OCI-LY1 (cell line): ENCODE data around the gene CACNA1C.

Experiments used
- H2AFZ ChIP-seq: fragments of 200-600 bp; sonication (generic), shearing (Covaris generic); 2 replicates; pipeline ENCODE4 v1.6.0; 2014; ENCODE audit warnings: antibody characterized with exemption, mild to moderate bottlenecking, low read length
- H3F3A ChIP-seq: fragments of 200-600 bp; sonication (generic), shearing (Covaris generic); 2 replicates; pipeline ENCODE4 v1.6.0; 2014; ENCODE audit warnings: mild to moderate bottlenecking, antibody characterized with exemption, low read length, moderate library complexity; ENCODE audit not compliant: insufficient read depth
- H3K27ac ChIP-seq: fragments of 200-600 bp; sonication (generic); 2 replicates; pipeline ENCODE4 v1.5.1; 2014; ENCODE audit warnings: low read length, mixed run types, mild to moderate bottlenecking, low read depth; ENCODE audit not compliant: poor library complexity, severe bottlenecking
- H3K27me3 ChIP-seq: fragments of 200-600 bp; sonication (generic); 2 replicates; pipeline ENCODE4 v1.6.0; 2014; ENCODE audit warnings: antibody characterized with exemption, mild to moderate bottlenecking, low read length, moderate library complexity; ENCODE audit not compliant: insufficient read depth
- H3K36me3 ChIP-seq: fragments of 200-600 bp; sonication (generic); 2 replicates; pipeline ENCODE4 v1.6.1; 2014; ENCODE audit warnings: mild to moderate bottlenecking, antibody characterized with exemption, low read length, moderate library complexity, mixed read lengths; ENCODE audit not compliant: insufficient read depth
- H3K4me1 ChIP-seq: fragments of 200-600 bp; sonication (generic); 2 replicates; pipeline ENCODE4 v1.5.1; 2014; ENCODE audit warnings: mild to moderate bottlenecking, low read length, moderate library complexity; ENCODE audit not compliant: insufficient read depth, severe bottlenecking
- H3K4me2 ChIP-seq: fragments of 200-600 bp; sonication (generic), shearing (Covaris generic); 2 replicates; pipeline ENCODE4 v1.6.1; 2014; ENCODE audit warnings: low read length
- H3K4me3 ChIP-seq: fragments of 200-600 bp; sonication (generic); 2 replicates; pipeline ENCODE4 v1.5.1; 2014; ENCODE audit warnings: low read length, low read depth, mild to moderate bottlenecking, mixed read lengths; ENCODE audit not compliant: poor library complexity, severe bottlenecking
- H3K79me2 ChIP-seq: fragments of 200-600 bp; shearing (Covaris generic); 2 replicates; pipeline ENCODE4 v1.6.1; 2016; ENCODE audit warnings: mixed run types, low read length, mixed read lengths; ENCODE audit not compliant: insufficient read depth
- H3K9ac ChIP-seq: fragments of 200-600 bp; sonication (generic), shearing (Covaris generic); 2 replicates; pipeline ENCODE4 v1.6.1; 2014; ENCODE audit warnings: mild to moderate bottlenecking, low read length, mixed read lengths
- H3K9me2 ChIP-seq: fragments of 200-600 bp; sonication (generic), shearing (Covaris generic); 2 replicates; pipeline ENCODE4 v1.6.1; 2014; ENCODE audit warnings: low read depth, mild to moderate bottlenecking, low read length, mixed read lengths
- H3K9me3 ChIP-seq: fragments of 200-600 bp; shearing (Covaris generic); 2 replicates; pipeline ENCODE4 v1.6.1; 2014; ENCODE audit warnings: low read length, mixed read lengths
- H4K20me1 ChIP-seq: fragments of 200-600 bp; sonication (generic), shearing (Covaris generic); 2 replicates; pipeline ENCODE4 v1.6.0; 2016; ENCODE audit warnings: mild to moderate bottlenecking, low read length; ENCODE audit not compliant: insufficient read depth
- EZH2 ChIP-seq: fragments of 200-600 bp; sonication (generic), shearing (Covaris generic); IDR thresholded peaks from 2 replicates; pipeline ENCODE4 v1.8.0; 2017; ENCODE audit warnings: borderline replicate concordance, mixed run types, mild to moderate bottlenecking, antibody characterized with exemption, low read length, moderate library complexity, mixed read lengths
- TF ChIP-seq, protein P1 (sequence below): fragments of 200-600 bp; sonication (generic), shearing (Covaris generic); IDR thresholded peaks from 2 replicates; pipeline ENCODE4 v1.5.1; 2017; ENCODE audit warnings: mild to moderate bottlenecking, antibody characterized with exemption, low read length, moderate library complexity, mixed read lengths

Gene CACNA1C

GRCh38 chr12:2261708-2262107 lies 208.9 kb downstream of the CACNA1C start:
- H3F3A ChIP-seq, result peaks cover 3% of the 10 kb centered on the region; the same call in 1 of the 2 replicates
- no peaks in the 10 kb centered on the region for H3K79me2 ChIP-seq
- H3K27me3 ChIP-seq, result no peaks in the 10 kb centered on the region
- no peaks in the 10 kb centered on the region for H3K9me3 ChIP-seq
- H3K36me3 ChIP-seq, result no peaks in the 10 kb centered on the region
- no peak overlapping the region for H3K4me3 ChIP-seq
- no peak overlapping the region for H3K4me2 ChIP-seq
- TF ChIP-seq, protein P1, sequence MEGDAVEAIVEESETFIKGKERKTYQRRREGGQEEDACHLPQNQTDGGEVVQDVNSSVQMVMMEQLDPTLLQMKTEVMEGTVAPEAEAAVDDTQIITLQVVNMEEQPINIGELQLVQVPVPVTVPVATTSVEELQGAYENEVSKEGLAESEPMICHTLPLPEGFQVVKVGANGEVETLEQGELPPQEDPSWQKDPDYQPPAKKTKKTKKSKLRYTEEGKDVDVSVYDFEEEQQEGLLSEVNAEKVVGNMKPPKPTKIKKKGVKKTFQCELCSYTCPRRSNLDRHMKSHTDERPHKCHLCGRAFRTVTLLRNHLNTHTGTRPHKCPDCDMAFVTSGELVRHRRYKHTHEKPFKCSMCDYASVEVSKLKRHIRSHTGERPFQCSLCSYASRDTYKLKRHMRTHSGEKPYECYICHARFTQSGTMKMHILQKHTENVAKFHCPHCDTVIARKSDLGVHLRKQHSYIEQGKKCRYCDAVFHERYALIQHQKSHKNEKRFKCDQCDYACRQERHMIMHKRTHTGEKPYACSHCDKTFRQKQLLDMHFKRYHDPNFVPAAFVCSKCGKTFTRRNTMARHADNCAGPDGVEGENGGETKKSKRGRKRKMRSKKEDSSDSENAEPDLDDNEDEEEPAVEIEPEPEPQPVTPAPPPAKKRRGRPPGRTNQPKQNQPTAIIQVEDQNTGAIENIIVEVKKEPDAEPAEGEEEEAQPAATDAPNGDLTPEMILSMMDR, result no peak
- no peak for TF ChIP-seq EZH2
- H3K4me1 ChIP-seq, result peaks cover 43% of the 10 kb centered on the region
- no peak overlapping the region for H3K27ac ChIP-seq
- H3K9me2 ChIP-seq, result no peaks in the 10 kb centered on the region
- no peaks in the 10 kb centered on the region for H4K20me1 ChIP-seq
- H3K9ac ChIP-seq, result no peak overlapping the region
- no peak overlapping the region for H2AFZ ChIP-seq

- TF ChIP-seq, protein P1, result no peak
- TF ChIP-seq EZH2, result no peak
- Histone ChIP-seq H3K4me1 (peaks cover 42% of the 10 kb centered on the region), H3K27me3 (no peaks in the 10 kb centered on the region), H3K9ac (no peak overlapping the region), H3K79me2 (no peaks in the 10 kb centered on the region), H2AFZ (no peak overlapping the region), H4K20me1 (no peaks in the 10 kb centered on the region), H3K36me3 (no peaks in the 10 kb centered on the region), H3K4me3 (no peak overlapping the region), H3F3A (peaks cover 3% of the 10 kb centered on the region; the same call in 1 of the 2 replicates), H3K9me2 (no peaks in the 10 kb centered on the region), H3K9me3 (no peaks in the 10 kb centered on the region), H3K4me2 (no peak overlapping the region), H3K27ac (no peak overlapping the region)
Observed at GRCh38 chr12:2262449-2262848, 209.7 kb downstream of the CACNA1C start.

DNA sequence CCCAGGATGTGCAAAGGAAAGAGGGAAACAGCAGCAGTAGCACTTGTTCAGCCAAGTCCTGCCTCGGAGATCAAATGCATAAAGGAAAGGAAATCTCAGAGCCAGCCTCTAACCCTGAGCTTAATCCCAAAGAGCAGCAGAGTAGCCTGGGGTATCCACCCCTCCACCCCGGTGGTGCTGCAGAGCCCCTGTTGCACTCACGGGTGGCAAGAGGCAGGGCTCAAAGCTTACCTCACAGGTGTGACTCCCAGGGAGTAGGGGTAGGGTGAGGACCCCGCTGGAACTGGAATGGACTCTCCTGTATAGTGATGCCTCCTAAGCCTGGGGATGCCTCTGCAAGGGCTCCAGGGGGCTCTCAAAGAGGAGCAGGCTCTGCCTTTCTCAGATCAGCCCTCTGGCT lies 211.1 kb downstream of the CACNA1C start:
- H4K20me1 ChIP-seq, result no peaks in the 10 kb centered on the region
- H3K4me3 ChIP-seq, result no peak overlapping the region
- H3K4me2 ChIP-seq, result no peak overlapping the region

More for the DNA sequence above, 211.1 kb downstream of the CACNA1C start:
- H3K27me3 ChIP-seq, result no peaks in the 10 kb centered on the region
- no peak overlapping the region for H3K9ac ChIP-seq
- H3K27ac ChIP-seq, result no peak overlapping the region
- TF ChIP-seq EZH2, result no peak
- TF ChIP-seq, protein P1, result no peak
- peaks cover 3% of the 10 kb centered on the region; the same call in 1 of the 2 replicates for H3F3A ChIP-seq
- H3K4me1 ChIP-seq, result peaks cover 27% of the 10 kb centered on the region
- H3K36me3 ChIP-seq, result no peaks in the 10 kb centered on the region
- no peak overlapping the region for H2AFZ ChIP-seq
- no peaks in the 10 kb centered on the region for H3K79me2 ChIP-seq
- no peaks in the 10 kb centered on the region for H3K9me3 ChIP-seq
- no peaks in the 10 kb centered on the region for H3K9me2 ChIP-seq
